Measurements from ENCODE around the gene LCN15.

DNA sequence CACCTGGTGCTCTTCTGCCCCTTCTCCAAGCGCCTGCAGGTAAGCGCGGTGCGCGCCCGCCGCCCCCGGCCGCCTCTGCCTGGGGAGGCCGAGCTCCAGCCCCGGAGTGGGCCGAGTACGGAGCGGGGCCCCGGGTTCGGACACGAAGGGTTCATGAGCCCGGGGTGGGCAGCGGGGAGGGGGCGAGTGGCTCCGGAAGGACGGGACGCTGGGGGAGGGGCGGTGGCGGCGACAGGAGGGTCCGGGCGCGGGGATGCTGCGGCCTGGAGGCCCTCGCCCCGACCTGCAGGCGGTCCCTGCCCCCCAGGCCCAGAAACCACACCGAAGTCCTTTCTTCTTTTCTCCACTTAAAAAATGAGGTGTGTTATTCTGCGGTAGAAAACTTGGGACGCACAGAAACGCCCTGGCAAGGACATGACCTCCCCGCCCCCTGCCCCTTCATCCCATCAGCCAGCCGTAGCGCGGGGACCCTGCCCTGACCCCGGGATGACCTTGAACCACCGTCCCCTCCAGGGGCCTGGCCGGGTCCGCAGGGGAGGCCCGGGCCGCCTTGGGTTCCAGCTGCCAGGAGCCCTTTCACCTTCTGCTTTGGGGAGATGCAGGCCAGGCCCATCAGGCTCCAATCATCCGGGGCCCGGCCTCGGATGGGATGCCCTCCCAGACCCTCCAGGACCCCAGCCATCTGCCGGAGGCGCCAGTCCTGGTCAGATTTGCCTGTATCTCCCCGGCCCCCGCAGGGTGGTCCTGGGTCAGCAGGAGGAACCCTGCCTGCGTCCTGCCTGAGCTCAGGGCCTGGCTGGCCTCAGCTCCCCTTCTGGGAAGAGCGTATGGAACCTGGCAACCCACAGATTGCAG, 51.4 kb downstream of the LCN15 start:
- no peak for TF ChIP-seq EP300 (IDR thresholded peaks at IDR 0.05)
- TF ChIP-seq CTCF (IDR thresholded peaks at IDR 0.05), result no peak
- TF ChIP-seq POLR2A (IDR thresholded peaks at IDR 0.05), result no peak

All from stomach (tissue), 4 donors.